ENCODE measurements around the gene RCE1.

Gene RCE1

GRCh38 chr11:66834943-66835342 lies 8.3 kb upstream of the RCE1 start:
- Histone ChIP-seq H2AFZ (ENCODE audit: low read depth) (no peak overlapping the region), H3K4me2 (no peak overlapping the region), H3K9ac (no peak overlapping the region), H4K20me1 (ENCODE audit: insufficient read depth) (no peaks in the 10 kb centered on the region), H3K4me3 (IDR thresholded peaks at IDR 0.05; ENCODE audit: insufficient read depth, low read depth, low read length) (no peak overlapping the region), H3K4me1 (ENCODE audit: low read depth, poor library complexity, severe bottlenecking) (peaks cover 20% of the 10 kb centered on the region), H3K79me2 (ENCODE audit: insufficient read depth, low read depth) (no peaks in the 10 kb centered on the region), H3K36me3 (ENCODE audit: insufficient read depth) (no peaks in the 10 kb centered on the region), H3K27me3 (ENCODE audit: insufficient read depth, low read depth) (no peaks in the 10 kb centered on the region), H3K27ac (no peak overlapping the region)
- no peak for TF ChIP-seq CTCF (conservative IDR thresholded peaks at IDR 0.05; ENCODE audit: low read depth, low read length)

- Histone ChIP-seq H3K4me3 (IDR thresholded peaks at IDR 0.05; ENCODE audit: insufficient read depth, low read depth, low read length) (no peak overlapping the region), H2AFZ (ENCODE audit: low read depth) (no peak overlapping the region), H3K4me1 (ENCODE audit: low read depth, poor library complexity, severe bottlenecking) (peaks cover 20% of the 10 kb centered on the region), H3K27ac (no peak overlapping the region), H3K79me2 (ENCODE audit: insufficient read depth, low read depth) (peaks cover 8% of the 10 kb centered on the region), H3K27me3 (ENCODE audit: insufficient read depth, low read depth) (no peaks in the 10 kb centered on the region), H4K20me1 (ENCODE audit: insufficient read depth) (no peaks in the 10 kb centered on the region), H3K9ac (no peak overlapping the region), H3K36me3 (ENCODE audit: insufficient read depth) (no peaks in the 10 kb centered on the region), H3K4me2 (no peak overlapping the region)
- no peak for TF ChIP-seq CTCF (conservative IDR thresholded peaks at IDR 0.05; ENCODE audit: low read depth, low read length)
Observed at GRCh38 chr11:66835768-66836405, 7.4 kb upstream of the RCE1 start.

- Histone ChIP-seq H2AFZ (ENCODE audit: low read depth) (no peak overlapping the region), H3K27me3 (ENCODE audit: insufficient read depth, low read depth) (no peaks in the 10 kb centered on the region), H3K27ac (no peak overlapping the region), H3K4me1 (ENCODE audit: low read depth, poor library complexity, severe bottlenecking) (peaks cover 25% of the 10 kb centered on the region), H3K36me3 (ENCODE audit: insufficient read depth) (no peaks in the 10 kb centered on the region), H3K79me2 (ENCODE audit: insufficient read depth, low read depth) (peaks cover 45% of the 10 kb centered on the region), H3K9ac (no peak overlapping the region), H3K4me2 (no peak overlapping the region), H4K20me1 (ENCODE audit: insufficient read depth) (no peaks in the 10 kb centered on the region), H3K4me3 (IDR thresholded peaks at IDR 0.05; ENCODE audit: insufficient read depth, low read depth, low read length) (no peak overlapping the region)
- TF ChIP-seq CTCF (conservative IDR thresholded peaks at IDR 0.05; ENCODE audit: low read depth, low read length), result no peak
Observed at GRCh38 chr11:66840317-66841091, 2.7 kb upstream of the RCE1 start.

- H3K27ac ChIP-seq, result no peak overlapping the region
- no peaks in the 10 kb centered on the region for H3K36me3 ChIP-seq (ENCODE audit: insufficient read depth)
- H3K4me2 ChIP-seq, result peak overlapping the region; percentile 96
- H3K4me1 ChIP-seq (ENCODE audit: low read depth, poor library complexity, severe bottlenecking), result peaks cover 17% of the 10 kb centered on the region
- no peak overlapping the region; the same call in 1 of the 2 replicates for H3K9ac ChIP-seq
- H3K27me3 ChIP-seq (ENCODE audit: insufficient read depth, low read depth), result no peaks in the 10 kb centered on the region
- TF ChIP-seq CTCF (conservative IDR thresholded peaks at IDR 0.05; ENCODE audit: low read depth, low read length), result no peak
- H4K20me1 ChIP-seq (ENCODE audit: insufficient read depth), result no peaks in the 10 kb centered on the region
- peaks cover 45% of the 10 kb centered on the region for H3K79me2 ChIP-seq (ENCODE audit: insufficient read depth, low read depth)
- H3K4me3 ChIP-seq (IDR thresholded peaks at IDR 0.05; ENCODE audit: insufficient read depth, low read depth, low read length), result no peak overlapping the region
- no peak overlapping the region for H2AFZ ChIP-seq (ENCODE audit: low read depth)
Observed at GRCh38 chr11:66841861-66842260, 1.4 kb upstream of the RCE1 start.

All from KMS-11 (cell line).